CD4-positive, alpha-beta T cell (primary cell): Measurements from ENCODE around the gene ANGPTL2. TPM values are rescaled to one million over a fixed set of nuclear protein-coding genes. Genes with fewer than 3 reads are reported as not detected.

ENCODE experiments used
- ATAC-seq: fragments of 200-7000 bp; cut with Tn5 transposase; one replicate; pipeline ENCODE4 v1.10.0; 2022; ENCODE audit warnings: mild to moderate bottlenecking; ENCODE audit not compliant: poor library complexity
- CTCF ChIA-PET: fragments of 350-600 bp; sonication (Branson Sonifier 250); formaldehyde crosslinking; loops from one replicate; lab custom pipeline; 2021; ENCODE audit warnings: antibody characterized with exemption, inconsistent platforms; lab: Charles Lee
- POLR2A ChIA-PET: fragments of 350-600 bp; sonication (Branson Sonifier 250); formaldehyde crosslinking; loops from one replicate; lab custom pipeline; 2021; ENCODE audit warnings: antibody characterized with exemption, inconsistent platforms; lab: Charles Lee
- DNase-seq, 14 experiments: peaks; one replicate each; pipeline ENCODE4 v3.0.0-alpha.2; 2013 to 2020; ENCODE audit warnings: mixed read lengths in 2 of 14
- H3K27ac ChIP-seq, 2 donors: one replicate each; pipeline versions ENCODE4 v1.5.1 to v1.7.0; 2013; ENCODE audit warnings: low read length in 2 of 2, low read depth in 1 of 2, mild to moderate bottlenecking in 1 of 2
- H3K27me3 ChIP-seq, 2 experiments: 1 replicate in 1 of 2; 2 replicates in 1 of 2; pipeline versions ENCODE4 v1.6.1 to v1.7.0; 2013; ENCODE audit warnings: low read length in 2 of 2, control low read depth in 1 of 2, mild to moderate bottlenecking in 1 of 2, moderate library complexity in 1 of 2; ENCODE audit not compliant: insufficient read depth in 2 of 2, control insufficient read depth in 1 of 2
- H3K36me3 ChIP-seq: one replicate; pipeline ENCODE4 v1.6.1; 2013; ENCODE audit warnings: low read length, control low read depth; ENCODE audit not compliant: insufficient read depth
- H3K4me1 ChIP-seq: one replicate; pipeline ENCODE4 v1.6.1; 2013; ENCODE audit warnings: low read length, control low read depth; ENCODE audit not compliant: insufficient read depth
- H3K4me3 ChIP-seq: one replicate; pipeline ENCODE4 v1.5.1; 2013; ENCODE audit warnings: mild to moderate bottlenecking, low read length, moderate library complexity
- H3K9me3 ChIP-seq, 2 experiments: 1 replicate in 1 of 2; 2 replicates in 1 of 2; pipeline versions ENCODE4 v1.6.1 to v1.7.0; 2013; ENCODE audit warnings: low read length in 2 of 2, mild to moderate bottlenecking in 2 of 2, control low read depth in 1 of 2, moderate library complexity in 1 of 2; ENCODE audit not compliant: control insufficient read depth in 1 of 2, insufficient read depth in 1 of 2
- H3K27ac Mint-ChIP-seq: one replicate; pipeline ENCODE4 v1.8.0; 2020; ENCODE audit warnings: mixed read lengths
- H3K27me3 Mint-ChIP-seq: one replicate; pipeline ENCODE4 v1.8.0; 2021; ENCODE audit warnings: mixed read lengths
- H3K36me3 Mint-ChIP-seq: one replicate; pipeline ENCODE4 v1.8.0; 2021; ENCODE audit warnings: low read depth, mixed read lengths
- H3K4me1 Mint-ChIP-seq: one replicate; pipeline ENCODE4 v1.8.0; 2021; ENCODE audit warnings: low read depth, mixed read lengths
- H3K4me3 Mint-ChIP-seq: one replicate; pipeline ENCODE4 v1.8.0; 2020; ENCODE audit warnings: mild to moderate bottlenecking, mixed read lengths
- H3K9me3 Mint-ChIP-seq: one replicate; pipeline ENCODE4 v1.8.0; 2020; ENCODE audit warnings: mixed read lengths
- intact Hi-C, 2 experiments: fragments of 100-400 bp; cut with DNase I in 1 of 2; cut with micrococcal nuclease in 1 of 2; formaldehyde crosslinking; loops; one replicate each; pipeline versions ENCODE4 v1.15.1 to v1.9.0; 2023 to 2025; cut with DNase I, micrococcal nuclease
- total RNA-seq, 174 experiments: library from RNA in 2 of 174; stranded (reverse) in 2 of 174; gene quantifications; one replicate each; pipeline ENCODE4 v1.2.3 and lab custom pipeline; 2021 to 2026
- TF ChIP-seq, protein P1 (sequence below): fragments of 200-600 bp; IDR thresholded peaks from one replicate; pipeline ENCODE4 v1.8.0; 2022; ENCODE audit warnings: antibody characterized with exemption, mild to moderate bottlenecking

Gene ANGPTL2
- total RNA-seq, 2 experiments from 2014 or later = not detected

DNA sequence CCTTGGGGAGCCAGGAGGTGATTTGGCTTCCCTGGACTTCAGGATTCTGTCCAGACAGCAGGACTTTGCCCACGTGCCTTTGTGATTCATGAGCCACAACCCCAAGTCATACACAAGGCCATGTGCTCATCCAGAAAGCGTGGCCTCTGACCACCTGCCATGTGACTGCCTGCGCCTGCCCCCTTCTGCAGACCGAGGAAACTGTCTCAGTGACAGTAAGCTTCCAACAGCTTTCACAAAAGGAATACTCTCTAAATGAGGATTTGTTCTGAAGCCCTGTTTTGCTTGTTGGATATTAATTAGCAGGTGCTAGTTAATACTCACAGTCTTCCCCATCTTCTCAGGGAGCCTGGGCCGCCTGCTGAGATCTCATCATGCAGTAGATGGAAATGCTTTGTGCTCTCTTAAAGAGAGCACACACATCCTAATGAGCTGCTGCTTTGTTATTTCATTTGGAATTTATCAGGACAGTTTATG, 36.9 kb upstream of the ANGPTL2 start:
- H3K4me1 ChIP-seq = peaks cover 9% of the 10 kb centered on the region
- H3K9me3 ChIP-seq = no peaks in the 10 kb centered on the region
- H3K9me3 Mint-ChIP-seq = no peaks in the 10 kb centered on the region
- H3K27ac ChIP-seq = no peak overlapping the region
- no peak overlapping the region for H3K27ac Mint-ChIP-seq
- H3K36me3 Mint-ChIP-seq = no peaks in the 10 kb centered on the region
- peaks cover 32% of the 10 kb centered on the region for H3K4me1 Mint-ChIP-seq
- H3K27me3 ChIP-seq = no peaks in the 10 kb centered on the region
- ChIA-PET CTCF (no interaction called here), POLR2A (no interaction called here)
- ATAC-seq = no peak
- no peak overlapping the region for H3K4me3 Mint-ChIP-seq
- H3K36me3 ChIP-seq = no peaks in the 10 kb centered on the region
- intact Hi-C loops = no loop called here
- no peak overlapping the region for H3K4me3 ChIP-seq
- no peak for DNase-seq
- TF ChIP-seq, protein P1, sequence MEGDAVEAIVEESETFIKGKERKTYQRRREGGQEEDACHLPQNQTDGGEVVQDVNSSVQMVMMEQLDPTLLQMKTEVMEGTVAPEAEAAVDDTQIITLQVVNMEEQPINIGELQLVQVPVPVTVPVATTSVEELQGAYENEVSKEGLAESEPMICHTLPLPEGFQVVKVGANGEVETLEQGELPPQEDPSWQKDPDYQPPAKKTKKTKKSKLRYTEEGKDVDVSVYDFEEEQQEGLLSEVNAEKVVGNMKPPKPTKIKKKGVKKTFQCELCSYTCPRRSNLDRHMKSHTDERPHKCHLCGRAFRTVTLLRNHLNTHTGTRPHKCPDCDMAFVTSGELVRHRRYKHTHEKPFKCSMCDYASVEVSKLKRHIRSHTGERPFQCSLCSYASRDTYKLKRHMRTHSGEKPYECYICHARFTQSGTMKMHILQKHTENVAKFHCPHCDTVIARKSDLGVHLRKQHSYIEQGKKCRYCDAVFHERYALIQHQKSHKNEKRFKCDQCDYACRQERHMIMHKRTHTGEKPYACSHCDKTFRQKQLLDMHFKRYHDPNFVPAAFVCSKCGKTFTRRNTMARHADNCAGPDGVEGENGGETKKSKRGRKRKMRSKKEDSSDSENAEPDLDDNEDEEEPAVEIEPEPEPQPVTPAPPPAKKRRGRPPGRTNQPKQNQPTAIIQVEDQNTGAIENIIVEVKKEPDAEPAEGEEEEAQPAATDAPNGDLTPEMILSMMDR = no peak
- no peaks in the 10 kb centered on the region for H3K27me3 Mint-ChIP-seq

DNA sequence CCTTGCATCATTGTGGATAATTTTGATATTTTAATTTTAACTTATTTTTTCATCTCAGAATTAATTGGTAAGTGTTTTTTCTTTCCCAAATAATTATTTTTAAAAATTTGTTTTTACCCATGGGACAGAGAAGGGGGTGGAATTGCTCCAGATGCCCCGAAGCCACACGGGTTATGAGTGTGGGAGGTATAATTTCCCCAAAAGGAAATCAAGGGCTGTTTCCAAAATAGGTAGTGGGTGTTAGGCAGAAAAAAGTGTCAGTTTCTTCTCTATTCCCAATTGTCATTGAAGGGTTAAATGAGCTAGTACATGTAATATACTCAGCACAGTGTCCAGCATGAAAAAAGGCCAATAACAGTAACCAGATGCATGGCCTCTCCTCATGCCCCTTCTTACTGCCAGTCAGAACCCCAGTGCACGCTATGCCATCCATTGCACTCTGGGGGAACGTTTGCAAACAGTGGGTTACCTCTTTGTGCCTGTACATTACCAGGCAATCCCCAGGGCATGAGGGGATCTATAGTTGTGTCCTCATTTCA, 36.4 kb upstream of the ANGPTL2 start:
- Histone ChIP-seq H3K4me1 (peaks cover 13% of the 10 kb centered on the region), H3K27me3 (no peaks in the 10 kb centered on the region), H3K27ac (no peak overlapping the region), H3K36me3 (no peaks in the 10 kb centered on the region), H3K4me3 (no peak overlapping the region), H3K9me3 (no peaks in the 10 kb centered on the region)
- no peak overlapping the region for H3K4me3 Mint-ChIP-seq
- no peaks in the 10 kb centered on the region for H3K27me3 Mint-ChIP-seq
- CTCF ChIA-PET = no interaction called here
- H3K27ac Mint-ChIP-seq = no peak overlapping the region
- POLR2A ChIA-PET = no interaction called here
- intact Hi-C loops = no loop called here
- ATAC-seq = no peak
- no peak for DNase-seq
- TF ChIP-seq, protein P1 = no peak
- peaks cover 34% of the 10 kb centered on the region for H3K4me1 Mint-ChIP-seq
- H3K9me3 Mint-ChIP-seq = no peaks in the 10 kb centered on the region
- no peaks in the 10 kb centered on the region for H3K36me3 Mint-ChIP-seq

DNA sequence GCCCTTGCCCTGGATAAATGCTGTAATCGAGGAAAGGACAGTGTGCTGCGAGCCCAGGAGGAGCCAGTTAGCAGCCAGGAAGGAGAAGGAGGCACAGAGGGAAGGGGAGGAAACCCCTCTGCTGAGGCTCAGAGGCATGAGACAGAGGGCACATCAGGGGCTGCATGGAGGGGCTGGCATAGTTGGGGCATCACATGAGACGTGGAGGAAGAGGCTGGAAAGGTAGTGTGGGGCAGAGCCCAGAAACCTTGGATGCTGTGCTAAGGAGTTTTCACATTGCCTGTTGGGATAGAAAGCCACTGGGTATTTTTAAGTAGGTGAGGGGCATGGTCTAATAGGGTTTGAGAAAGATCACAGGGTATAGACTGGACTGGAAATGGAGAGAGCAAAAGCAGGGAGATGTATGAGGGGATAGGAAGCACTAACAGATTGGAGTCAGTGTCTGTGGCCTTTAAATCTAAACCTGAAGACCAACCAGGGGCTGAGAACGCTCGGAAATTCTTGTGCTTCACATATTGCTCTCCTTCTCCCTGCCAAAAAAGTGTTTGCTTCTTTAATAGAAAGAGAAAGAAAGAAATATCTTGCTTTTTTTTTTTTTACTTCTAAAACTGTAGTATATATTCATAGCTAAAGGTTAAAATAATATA, 33.0 kb upstream of the ANGPTL2 start:
- TF ChIP-seq, protein P1 = no peak
- Histone ChIP-seq H3K4me1 (peaks cover 13% of the 10 kb centered on the region), H3K36me3 (no peaks in the 10 kb centered on the region), H3K27me3 (no peaks in the 10 kb centered on the region), H3K27ac (no peak overlapping the region), H3K9me3 (no peaks in the 10 kb centered on the region), H3K4me3 (no peak overlapping the region)
- ATAC-seq (no peak), DNase-seq (no peak)
- no peaks in the 10 kb centered on the region for H3K36me3 Mint-ChIP-seq
- CTCF ChIA-PET = interaction anchor here (1.5 kb wide), 1 partner anchor 35 kb away, joined by 3 read pairs; no protein-coding TSS in a partner anchor
- H3K4me1 Mint-ChIP-seq = peaks cover 15% of the 10 kb centered on the region
- POLR2A ChIA-PET = no interaction called here
- peaks cover 4% of the 10 kb centered on the region for H3K27me3 Mint-ChIP-seq
- intact Hi-C loops = no loop called here
- no peak overlapping the region for H3K4me3 Mint-ChIP-seq
- no peaks in the 10 kb centered on the region for H3K9me3 Mint-ChIP-seq
- H3K27ac Mint-ChIP-seq = no peak overlapping the region
